Measurements from ENCODE around the gene CBFA2T3.

The CBFA2T3 gene

DNA sequence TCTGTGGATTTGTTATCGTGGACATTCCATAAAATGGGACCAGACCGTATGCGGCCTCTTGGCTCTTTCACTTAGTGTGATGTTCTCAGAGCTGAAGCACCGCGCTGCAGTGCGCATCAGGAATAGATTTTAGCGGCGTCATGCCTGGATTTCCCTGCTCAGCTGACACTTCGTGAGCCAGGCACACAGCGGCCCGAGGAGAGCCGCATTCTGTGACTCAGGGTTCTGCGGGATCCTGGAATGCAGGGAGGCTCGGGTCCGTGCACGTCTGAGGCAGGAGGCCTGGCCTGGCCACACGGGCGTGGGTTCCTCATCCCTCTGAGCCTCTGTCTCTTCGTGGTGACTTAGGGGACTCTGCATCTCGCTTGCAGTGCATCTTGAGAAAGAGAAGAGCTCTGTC lies 13.4 kb downstream of the CBFA2T3 start:
- Histone ChIP-seq H3K36me3 (ENCODE audit: control insufficient read depth in 2 of 2, insufficient read depth in 1 of 2, low read length in 2 of 2) (no peaks in the 10 kb centered on the region), H3K4me3 (ENCODE audit: low read depth, low read length) (no peak overlapping the region), H3K4me1 (ENCODE audit: control insufficient read depth, insufficient read depth, low read length) (no peaks in the 10 kb centered on the region), H3K27ac (ENCODE audit: extremely low read depth, low read depth, low read length) (no peak overlapping the region), H3K9me3 (ENCODE audit: control insufficient read depth, insufficient read depth, low read depth, low read length) (no peaks in the 10 kb centered on the region)
- TF ChIP-seq ZBTB8A (tag by site-specific recombination; IDR thresholded peaks at IDR 0.05): no peak
- no peak for TF ChIP-seq ZIC2 (tag by site-specific recombination; IDR thresholded peaks at IDR 0.05)
- no peak for TF ChIP-seq ZNF785 (tag by site-specific recombination; IDR thresholded peaks at IDR 0.05)
- no peak for TF ChIP-seq ZNF426 (tag by site-specific recombination; IDR thresholded peaks at IDR 0.05)
- no peak for TF ChIP-seq ZNF19 (tag by site-specific recombination; IDR thresholded peaks at IDR 0.05; ENCODE audit: low read depth)
- TF ChIP-seq, protein P1, sequence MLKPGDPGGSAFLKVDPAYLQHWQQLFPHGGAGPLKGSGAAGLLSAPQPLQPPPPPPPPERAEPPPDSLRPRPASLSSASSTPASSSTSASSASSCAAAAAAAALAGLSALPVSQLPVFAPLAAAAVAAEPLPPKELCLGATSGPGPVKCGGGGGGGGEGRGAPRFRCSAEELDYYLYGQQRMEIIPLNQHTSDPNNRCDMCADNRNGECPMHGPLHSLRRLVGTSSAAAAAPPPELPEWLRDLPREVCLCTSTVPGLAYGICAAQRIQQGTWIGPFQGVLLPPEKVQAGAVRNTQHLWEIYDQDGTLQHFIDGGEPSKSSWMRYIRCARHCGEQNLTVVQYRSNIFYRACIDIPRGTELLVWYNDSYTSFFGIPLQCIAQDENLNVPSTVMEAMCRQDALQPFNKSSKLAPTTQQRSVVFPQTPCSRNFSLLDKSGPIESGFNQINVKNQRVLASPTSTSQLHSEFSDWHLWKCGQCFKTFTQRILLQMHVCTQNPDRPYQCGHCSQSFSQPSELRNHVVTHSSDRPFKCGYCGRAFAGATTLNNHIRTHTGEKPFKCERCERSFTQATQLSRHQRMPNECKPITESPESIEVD (tag by site-specific recombination; IDR thresholded peaks at IDR 0.05): no peak
- TF ChIP-seq ZNF837 (tag by site-specific recombination; IDR thresholded peaks at IDR 0.05): no peak
- no peak for TF ChIP-seq ZNF404 (tag by site-specific recombination; IDR thresholded peaks at IDR 0.05)
- TF ChIP-seq, protein P2, sequence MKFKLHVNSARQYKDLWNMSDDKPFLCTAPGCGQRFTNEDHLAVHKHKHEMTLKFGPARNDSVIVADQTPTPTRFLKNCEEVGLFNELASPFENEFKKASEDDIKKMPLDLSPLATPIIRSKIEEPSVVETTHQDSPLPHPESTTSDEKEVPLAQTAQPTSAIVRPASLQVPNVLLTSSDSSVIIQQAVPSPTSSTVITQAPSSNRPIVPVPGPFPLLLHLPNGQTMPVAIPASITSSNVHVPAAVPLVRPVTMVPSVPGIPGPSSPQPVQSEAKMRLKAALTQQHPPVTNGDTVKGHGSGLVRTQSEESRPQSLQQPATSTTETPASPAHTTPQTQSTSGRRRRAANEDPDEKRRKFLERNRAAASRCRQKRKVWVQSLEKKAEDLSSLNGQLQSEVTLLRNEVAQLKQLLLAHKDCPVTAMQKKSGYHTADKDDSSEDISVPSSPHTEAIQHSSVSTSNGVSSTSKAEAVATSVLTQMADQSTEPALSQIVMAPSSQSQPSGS (tag by site-specific recombination; IDR thresholded peaks at IDR 0.05; ENCODE audit: low read depth): no peak
- no peak for TF ChIP-seq MEIS1 (CRISPR knock-in tag; IDR thresholded peaks at IDR 0.05; ENCODE audit: borderline replicate concordance)
- TF ChIP-seq KLF7 (tag by site-specific recombination; IDR thresholded peaks at IDR 0.05; ENCODE audit: borderline replicate concordance): no peak
- TF ChIP-seq HOXA7 (CRISPR knock-in tag; IDR thresholded peaks at IDR 0.05; ENCODE audit: borderline replicate concordance): no peak
- TF ChIP-seq, protein P3, sequence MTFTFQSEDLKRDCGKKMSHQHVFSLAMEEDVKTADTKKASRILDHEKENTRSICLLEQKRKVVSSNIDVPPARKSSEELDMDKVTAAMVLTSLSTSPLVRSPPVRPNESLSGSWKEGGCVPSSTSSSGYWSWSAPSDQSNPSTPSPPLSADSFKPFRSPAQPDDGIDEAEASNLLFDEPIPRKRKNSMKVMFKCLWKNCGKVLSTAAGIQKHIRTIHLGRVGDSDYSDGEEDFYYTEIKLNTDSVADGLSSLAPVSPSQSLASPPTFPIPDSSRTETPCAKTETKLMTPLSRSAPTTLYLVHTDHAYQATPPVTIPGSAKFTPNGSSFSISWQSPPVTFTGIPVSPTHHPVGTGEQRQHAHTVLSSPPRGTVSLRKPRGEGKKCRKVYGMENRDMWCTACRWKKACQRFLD (tag by site-specific recombination; IDR thresholded peaks at IDR 0.05): no peak
- TF ChIP-seq, protein P4, sequence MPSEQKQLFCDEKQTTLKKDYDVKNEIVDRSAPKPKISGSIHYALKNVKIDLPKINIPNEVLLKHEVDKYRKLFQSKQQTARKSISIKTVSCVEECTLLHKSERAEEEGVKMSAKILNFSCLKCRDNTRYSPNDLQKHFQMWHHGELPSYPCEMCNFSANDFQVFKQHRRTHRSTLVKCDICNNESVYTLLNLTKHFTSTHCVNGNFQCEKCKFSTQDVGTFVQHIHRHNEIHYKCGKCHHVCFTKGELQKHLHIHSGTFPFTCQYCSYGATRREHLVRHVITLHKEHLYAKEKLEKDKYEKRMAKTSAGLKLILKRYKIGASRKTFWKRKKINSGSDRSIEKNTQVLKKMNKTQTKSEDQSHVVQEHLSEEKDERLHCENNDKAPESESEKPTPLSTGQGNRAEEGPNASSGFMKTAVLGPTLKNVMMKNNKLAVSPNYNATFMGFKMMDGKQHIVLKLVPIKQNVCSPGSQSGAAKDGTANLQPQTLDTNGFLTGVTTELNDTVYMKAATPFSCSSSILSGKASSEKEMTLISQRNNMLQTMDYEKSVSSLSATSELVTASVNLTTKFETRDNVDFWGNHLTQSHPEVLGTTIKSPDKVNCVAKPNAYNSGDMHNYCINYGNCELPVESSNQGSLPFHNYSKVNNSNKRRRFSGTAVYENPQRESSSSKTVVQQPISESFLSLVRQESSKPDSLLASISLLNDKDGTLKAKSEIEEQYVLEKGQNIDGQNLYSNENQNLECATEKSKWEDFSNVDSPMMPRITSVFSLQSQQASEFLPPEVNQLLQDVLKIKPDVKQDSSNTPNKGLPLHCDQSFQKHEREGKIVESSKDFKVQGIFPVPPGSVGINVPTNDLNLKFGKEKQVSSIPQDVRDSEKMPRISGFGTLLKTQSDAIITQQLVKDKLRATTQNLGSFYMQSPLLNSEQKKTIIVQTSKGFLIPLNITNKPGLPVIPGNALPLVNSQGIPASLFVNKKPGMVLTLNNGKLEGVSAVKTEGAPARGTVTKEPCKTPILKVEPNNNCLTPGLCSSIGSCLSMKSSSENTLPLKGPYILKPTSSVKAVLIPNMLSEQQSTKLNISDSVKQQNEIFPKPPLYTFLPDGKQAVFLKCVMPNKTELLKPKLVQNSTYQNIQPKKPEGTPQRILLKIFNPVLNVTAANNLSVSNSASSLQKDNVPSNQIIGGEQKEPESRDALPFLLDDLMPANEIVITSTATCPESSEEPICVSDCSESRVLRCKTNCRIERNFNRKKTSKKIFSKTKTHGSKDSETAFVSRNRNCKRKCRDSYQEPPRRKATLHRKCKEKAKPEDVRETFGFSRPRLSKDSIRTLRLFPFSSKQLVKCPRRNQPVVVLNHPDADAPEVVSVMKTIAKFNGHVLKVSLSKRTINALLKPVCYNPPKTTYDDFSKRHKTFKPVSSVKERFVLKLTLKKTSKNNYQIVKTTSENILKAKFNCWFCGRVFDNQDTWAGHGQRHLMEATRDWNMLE (tag by site-specific recombination; conservative IDR thresholded peaks at IDR 0.05; ENCODE audit: low read depth): no peak
- TF ChIP-seq ZNF16 (tag by site-specific recombination; IDR thresholded peaks at IDR 0.05; ENCODE audit: low read depth): no peak
- TF ChIP-seq GLIS2 (tag by site-specific recombination; IDR thresholded peaks at IDR 0.05): no peak
- TF ChIP-seq ZNF792 (tag by site-specific recombination; IDR thresholded peaks at IDR 0.05): no peak
- TF ChIP-seq OSR2 (tag by site-specific recombination; IDR thresholded peaks at IDR 0.05): no peak
- no peak for TF ChIP-seq ZNF555 (tag by site-specific recombination; conservative IDR thresholded peaks at IDR 0.05)
- TF ChIP-seq ZNF707 (tag by site-specific recombination; IDR thresholded peaks at IDR 0.05): no peak
- ChIA-PET POLR2A (no interaction called here), CTCF (no interaction called here)

All from HEK293 (cell line).